ACC112 (cell line): ENCODE results near the gene CACNA1H.

Experiments
- H2AFZ ChIP-seq: fragments of 200-600 bp; sonication (generic); one replicate; pipeline ENCODE4 v1.6.0; 2017; ENCODE audit warnings: antibody characterized with exemption, low read length; ENCODE audit not compliant: unreplicated experiment
- H3K27ac ChIP-seq: fragments of 200-600 bp; sonication (generic); 2 replicates; pipeline ENCODE4 v1.5.1; 2014; ENCODE audit warnings: low read depth, mild to moderate bottlenecking, antibody characterized with exemption, low read length, moderate library complexity
- H3K27me3 ChIP-seq: fragments of 200-600 bp; sonication (generic); 2 replicates; pipeline ENCODE4 v1.6.1; 2014; ENCODE audit warnings: mild to moderate bottlenecking, antibody characterized with exemption, low read length, moderate library complexity, mixed read lengths; ENCODE audit not compliant: insufficient read depth
- H3K36me3 ChIP-seq: fragments of 200-600 bp; sonication (generic); 2 replicates; pipeline ENCODE4 v1.6.1; 2016; ENCODE audit warnings: mild to moderate bottlenecking, antibody characterized with exemption, low read length, moderate library complexity, mixed read lengths; ENCODE audit not compliant: insufficient read depth
- H3K4me1 ChIP-seq: fragments of 200-600 bp; sonication (generic); one replicate; pipeline ENCODE4 v1.6.1; 2016; ENCODE audit warnings: low read length, mixed read lengths; ENCODE audit not compliant: insufficient read depth, unreplicated experiment, control insufficient read depth
- H3K4me3 ChIP-seq: fragments of 200-600 bp; sonication (generic); 2 replicates; pipeline ENCODE4 v1.5.1; 2014; ENCODE audit warnings: mild to moderate bottlenecking, low read depth, low read length
- H3K79me2 ChIP-seq: fragments of 200-600 bp; sonication (generic); one replicate; pipeline ENCODE4 v1.6.0; 2016; ENCODE audit warnings: low read length; ENCODE audit not compliant: control insufficient read depth, unreplicated experiment, insufficient read depth

CACNA1H gene

GRCh38 chr16:1113889-1114526, 38.9 kb upstream of the CACNA1H start:
- H3K4me3 ChIP-seq, result no peak overlapping the region
- no peak overlapping the region for H3K27ac ChIP-seq
- no peaks in the 10 kb centered on the region for H3K4me1 ChIP-seq
- peaks cover 25% of the 10 kb centered on the region for H3K27me3 ChIP-seq
- no peaks in the 10 kb centered on the region for H3K79me2 ChIP-seq
- no peaks in the 10 kb centered on the region for H3K36me3 ChIP-seq
- H2AFZ ChIP-seq, result no peak overlapping the region

- no peak overlapping the region for H2AFZ ChIP-seq
- H3K4me3 ChIP-seq, result no peak overlapping the region
- H3K79me2 ChIP-seq, result no peaks in the 10 kb centered on the region
- H3K27ac ChIP-seq, result no peak overlapping the region
- peaks cover 3% of the 10 kb centered on the region; the same call in 1 of the 2 replicates for H3K27me3 ChIP-seq
- no peaks in the 10 kb centered on the region for H3K36me3 ChIP-seq
- H3K4me1 ChIP-seq, result no peaks in the 10 kb centered on the region
Observed at GRCh38 chr16:1116693-1117077, 36.2 kb upstream of the CACNA1H start.

GRCh38 chr16:1117176-1117900, 35.6 kb upstream of the CACNA1H start:
- Histone ChIP-seq H3K36me3 (no peaks in the 10 kb centered on the region), H2AFZ (no peak overlapping the region), H3K4me3 (no peak overlapping the region), H3K79me2 (no peaks in the 10 kb centered on the region), H3K4me1 (no peaks in the 10 kb centered on the region), H3K27ac (no peak overlapping the region), H3K27me3 (no peaks in the 10 kb centered on the region; the same call in 1 of the 2 replicates)

GRCh38 chr16:1117926-1118325, 35.0 kb upstream of the CACNA1H start:
- Histone ChIP-seq H3K36me3 (no peaks in the 10 kb centered on the region), H3K4me3 (no peak overlapping the region), H3K27me3 (no peaks in the 10 kb centered on the region; the same call in 1 of the 2 replicates), H3K79me2 (no peaks in the 10 kb centered on the region), H2AFZ (no peak overlapping the region), H3K4me1 (no peaks in the 10 kb centered on the region), H3K27ac (no peak overlapping the region)

- no peaks in the 10 kb centered on the region for H3K4me1 ChIP-seq
- H3K4me3 ChIP-seq, result no peak overlapping the region
- H3K79me2 ChIP-seq, result no peaks in the 10 kb centered on the region
- H3K27ac ChIP-seq, result no peak overlapping the region
- H2AFZ ChIP-seq, result no peak overlapping the region
- no peaks in the 10 kb centered on the region for H3K27me3 ChIP-seq
- no peaks in the 10 kb centered on the region for H3K36me3 ChIP-seq
Observed at GRCh38 chr16:1119129-1119528, 33.8 kb upstream of the CACNA1H start.

GRCh38 chr16:1119766-1120576, 32.9 kb upstream of the CACNA1H start:
- Histone ChIP-seq H3K27ac (no peak overlapping the region), H2AFZ (no peak overlapping the region), H3K27me3 (no peaks in the 10 kb centered on the region), H3K79me2 (no peaks in the 10 kb centered on the region), H3K36me3 (no peaks in the 10 kb centered on the region), H3K4me3 (no peak overlapping the region), H3K4me1 (no peaks in the 10 kb centered on the region)

GRCh38 chr16:1120577-1120941, 32.3 kb upstream of the CACNA1H start:
- Histone ChIP-seq H3K4me3 (no peak overlapping the region), H3K4me1 (no peaks in the 10 kb centered on the region)

GRCh38 chr16:1121009-1121408, 31.9 kb upstream of the CACNA1H start:
- Histone ChIP-seq H3K27ac (no peak overlapping the region), H3K27me3 (no peaks in the 10 kb centered on the region), H3K36me3 (no peaks in the 10 kb centered on the region), H3K4me3 (no peak overlapping the region), H2AFZ (no peak overlapping the region), H3K4me1 (no peaks in the 10 kb centered on the region), H3K79me2 (no peaks in the 10 kb centered on the region)

More at GRCh38 chr16:1120577-1120941, 32.3 kb upstream of the CACNA1H start:
- H3K36me3 ChIP-seq, result no peaks in the 10 kb centered on the region
- H3K79me2 ChIP-seq, result no peaks in the 10 kb centered on the region
- no peak overlapping the region for H2AFZ ChIP-seq
- H3K27me3 ChIP-seq, result no peaks in the 10 kb centered on the region
- H3K27ac ChIP-seq, result no peak overlapping the region

- no peaks in the 10 kb centered on the region for H3K36me3 ChIP-seq
- no peaks in the 10 kb centered on the region for H3K79me2 ChIP-seq
- H3K27me3 ChIP-seq, result no peaks in the 10 kb centered on the region
- H3K4me3 ChIP-seq, result no peak overlapping the region
- no peak overlapping the region for H2AFZ ChIP-seq
- no peaks in the 10 kb centered on the region for H3K4me1 ChIP-seq
- no peak overlapping the region for H3K27ac ChIP-seq
Observed at GRCh38 chr16:1121601-1122397, 31.1 kb upstream of the CACNA1H start.

- Histone ChIP-seq H3K27ac (no peak overlapping the region), H3K79me2 (no peaks in the 10 kb centered on the region), H3K4me1 (no peaks in the 10 kb centered on the region), H3K27me3 (no peaks in the 10 kb centered on the region), H3K36me3 (no peaks in the 10 kb centered on the region), H3K4me3 (no peak overlapping the region), H2AFZ (no peak overlapping the region)
Observed at GRCh38 chr16:1122398-1122765, 30.5 kb upstream of the CACNA1H start.
